Fibroblast of gingiva (primary cell): ENCODE results near the gene NXT1.
A peak's percentile ranks its signal among the peaks of the same experiment; 100 is the strongest.

Source experiments
- DNase-seq: peaks from one replicate; pipeline ENCODE4 v3.0.0-alpha.2; 2011; ENCODE audit warnings: low read depth

The NXT1 gene

GRCh38 chr20:23391707-23392310, 41.2 kb downstream of the NXT1 start:
- no peak for DNase-seq

GRCh38 chr20:23393996-23394775, 43.6 kb downstream of the NXT1 start:
- no peak for DNase-seq

GRCh38 chr20:23396950-23397627, 46.5 kb downstream of the NXT1 start:
- DNase-seq, result no peak

GRCh38 chr20:23397961-23398360, 47.4 kb downstream of the NXT1 start:
- no peak for DNase-seq

- peak; percentile 33 for DNase-seq
Measured at GRCh38 chr20:23399568-23400241, 49.1 kb downstream of the NXT1 start.

- no peak for DNase-seq
Measured at GRCh38 chr20:23401051-23401450, 50.5 kb downstream of the NXT1 start.

- DNase-seq, result no peak
Measured at GRCh38 chr20:23403751-23404150, 53.2 kb downstream of the NXT1 start.

GRCh38 chr20:23404196-23404595, 53.6 kb downstream of the NXT1 start:
- no peak for DNase-seq
